ENCODE results near the gene PPP1R15B.

PPP1R15B gene

GRCh38 chr1:204361341-204361771, 50.3 kb downstream of the PPP1R15B start:
- no peak for DNase-seq (ENCODE audit: low read depth)
- no peak overlapping the region for H3K4me3 ChIP-seq (ENCODE audit: control insufficient read depth, low read depth, low read length)
- TF ChIP-seq CTCF (IDR thresholded peaks at IDR 0.05; ENCODE audit: control insufficient read depth, insufficient read depth, low read depth, low read length, missing control alignments): no peak

GRCh38 chr1:204360314-204360713, 51.3 kb downstream of the PPP1R15B start:
- no peak for TF ChIP-seq CTCF (IDR thresholded peaks at IDR 0.05; ENCODE audit: control insufficient read depth, insufficient read depth, low read depth, low read length, missing control alignments)
- DNase-seq (ENCODE audit: low read depth): no peak
- H3K4me3 ChIP-seq (ENCODE audit: control insufficient read depth, low read depth, low read length): no peak overlapping the region

GRCh38 chr1:204359474-204360255, 52.0 kb downstream of the PPP1R15B start, which contains the start of gene PLEKHA6:
Gene PLEKHA6 (minus strand): TSS chr1:204359929. CDS start chr1:204273727, 86,202 bp downstream.
- DNase-seq (ENCODE audit: low read depth): peak; percentile 18
- TF ChIP-seq CTCF (IDR thresholded peaks at IDR 0.05; ENCODE audit: control insufficient read depth, insufficient read depth, low read depth, low read length, missing control alignments): peak; percentile 74
- H3K4me3 ChIP-seq (ENCODE audit: control insufficient read depth, low read depth, low read length): peak within 1 kb of the TSS; percentile 41

- DNase-seq (ENCODE audit: low read depth): no peak
- H3K4me3 ChIP-seq (ENCODE audit: control insufficient read depth, low read depth, low read length): peak overlapping the region; percentile 41
These were observed 52.5 kb downstream of the PPP1R15B start for GRCh38 chr1:204359131-204359473.

GRCh38 chr1:204358605-204359004, 53.0 kb downstream of the PPP1R15B start:
- no peak overlapping the region for H3K4me3 ChIP-seq (ENCODE audit: control insufficient read depth, low read depth, low read length)
- no peak for TF ChIP-seq CTCF (IDR thresholded peaks at IDR 0.05; ENCODE audit: control insufficient read depth, insufficient read depth, low read depth, low read length, missing control alignments)
- no peak for DNase-seq (ENCODE audit: low read depth)

More at GRCh38 chr1:204359131-204359473, 52.5 kb downstream of the PPP1R15B start:
- TF ChIP-seq CTCF (IDR thresholded peaks at IDR 0.05; ENCODE audit: control insufficient read depth, insufficient read depth, low read depth, low read length, missing control alignments): no peak

- no peak for TF ChIP-seq CTCF (IDR thresholded peaks at IDR 0.05; ENCODE audit: control insufficient read depth, insufficient read depth, low read depth, low read length, missing control alignments)
- no peak for DNase-seq (ENCODE audit: low read depth)
- H3K4me3 ChIP-seq (ENCODE audit: control insufficient read depth, low read depth, low read length): no peak overlapping the region
These were observed 53.8 kb downstream of the PPP1R15B start for GRCh38 chr1:204357551-204358490.

Measured in AG09309 (cell line).